Coronary artery (tissue), 2 donors: Measurements from ENCODE around the gene DMXL1.

Source experiments
- DNase-seq: peaks from one replicate; pipeline ENCODE4 v3.0.0-alpha.2; 2017; ENCODE audit warnings: low spot score
- H3K27ac ChIP-seq, 2 donors: fragments of 200-600 bp; sonication (generic); one replicate each; pipeline ENCODE4 v1.5.1; 2016 to 2019
- H3K4me3 ChIP-seq: fragments of 200-600 bp; sonication (generic); 2 replicates; pipeline ENCODE4 v1.5.1; 2016; ENCODE audit warnings: mild to moderate bottlenecking, moderate library complexity
- CTCF ChIP-seq: fragments of 200-600 bp; sonication (generic); IDR thresholded peaks from one replicate; pipeline ENCODE4 v1.5.1; 2019; ENCODE audit warnings: antibody characterized with exemption

Gene DMXL1

GRCh38 chr5:119070828-119071560 is at the start of gene DMXL1:
Gene DMXL1, plus strand, starts transcription at chr5:119071087. Its CDS starts 483 bp downstream, at chr5:119071570.
- peak; percentile 100 for DNase-seq
- Histone ChIP-seq H3K27ac (peak within 1 kb of the TSS; percentile 95 to 97), H3K4me3 (peak within 1 kb of the TSS; percentile 92)
- no peak for TF ChIP-seq CTCF

GRCh38 chr5:119021149-119021732 is 49.6 kb upstream of the DMXL1 start:
- no peak for DNase-seq
- no peak overlapping the region for H3K27ac ChIP-seq
- H3K4me3 ChIP-seq = no peak overlapping the region
- no peak for TF ChIP-seq CTCF

- TF ChIP-seq CTCF = no peak
- no peak for DNase-seq
- Histone ChIP-seq H3K4me3 (no peak overlapping the region), H3K27ac (no peak overlapping the region)
These were observed 48.7 kb upstream of the DMXL1 start for GRCh38 chr5:119022017-119022745.

- H3K27ac ChIP-seq = no peak overlapping the region
- H3K4me3 ChIP-seq = no peak overlapping the region
- TF ChIP-seq CTCF = no peak
- no peak for DNase-seq
These were observed 48.1 kb upstream of the DMXL1 start for GRCh38 chr5:119022773-119023172.

- no peak overlapping the region for H3K27ac ChIP-seq
- DNase-seq = no peak
- TF ChIP-seq CTCF = no peak
- H3K4me3 ChIP-seq = no peak overlapping the region
These were observed 42.3 kb upstream of the DMXL1 start for GRCh38 chr5:119028575-119028974.

- no peak for DNase-seq
- no peak for TF ChIP-seq CTCF
- no peak overlapping the region for H3K27ac ChIP-seq
- no peak overlapping the region for H3K4me3 ChIP-seq
These were observed 39.6 kb upstream of the DMXL1 start for GRCh38 chr5:119031011-119031886.
